Activated CD8-positive, alpha-beta memory T cell treated with anti-CD3 and anti-CD28 coated beads, Interleukin-2, amount 50 U/mL, for 4 hours (primary cell): ENCODE measurements around the gene SRPRB.

Source experiments
- DNase-seq: peaks from one replicate; pipeline ENCODE4 v3.0.0-alpha.2; 2020

SRPRB gene

GRCh38 chr3:133805702-133806475 is at the start of gene SRPRB:
TSS of gene SRPRB (plus strand) at chr3:133805815. CDS start at chr3:133805849, 34 bp downstream.
- DNase-seq = peak; percentile 95

- no peak for DNase-seq
Observed at GRCh38 chr3:133756716-133757694, 48.6 kb upstream of the SRPRB start.

GRCh38 chr3:133757701-133758567 is 47.7 kb upstream of the SRPRB start:
- DNase-seq = no peak

GRCh38 chr3:133758568-133758928 is 47.1 kb upstream of the SRPRB start:
- DNase-seq = no peak

GRCh38 chr3:133758964-133759739 is 46.5 kb upstream of the SRPRB start:
- no peak for DNase-seq

- no peak for DNase-seq
Observed at GRCh38 chr3:133759740-133760305, 45.8 kb upstream of the SRPRB start.

GRCh38 chr3:133760916-133761315 is 44.7 kb upstream of the SRPRB start:
- DNase-seq = no peak

GRCh38 chr3:133761605-133762484 is 43.8 kb upstream of the SRPRB start:
- no peak for DNase-seq

GRCh38 chr3:133762539-133762938 is 43.1 kb upstream of the SRPRB start:
- no peak for DNase-seq

- no peak for DNase-seq
Observed at GRCh38 chr3:133763797-133764683, 41.6 kb upstream of the SRPRB start.

- DNase-seq = no peak
Observed at GRCh38 chr3:133765256-133765655, 40.4 kb upstream of the SRPRB start.

GRCh38 chr3:133767607-133768006 is 38.0 kb upstream of the SRPRB start:
- DNase-seq = no peak

- no peak for DNase-seq
Observed at GRCh38 chr3:133769536-133769935, 36.1 kb upstream of the SRPRB start.

- no peak for DNase-seq
Observed at GRCh38 chr3:133773732-133774131, 31.9 kb upstream of the SRPRB start.

GRCh38 chr3:133775309-133775708 is 30.3 kb upstream of the SRPRB start:
- DNase-seq = no peak

GRCh38 chr3:133775835-133776234 is 29.8 kb upstream of the SRPRB start:
- no peak for DNase-seq

GRCh38 chr3:133776794-133777438 is 28.7 kb upstream of the SRPRB start:
- no peak for DNase-seq

- no peak for DNase-seq
Observed at GRCh38 chr3:133777807-133778568, 27.6 kb upstream of the SRPRB start.
